ENCODE measurements around the gene PCDHGB4.

DNA sequence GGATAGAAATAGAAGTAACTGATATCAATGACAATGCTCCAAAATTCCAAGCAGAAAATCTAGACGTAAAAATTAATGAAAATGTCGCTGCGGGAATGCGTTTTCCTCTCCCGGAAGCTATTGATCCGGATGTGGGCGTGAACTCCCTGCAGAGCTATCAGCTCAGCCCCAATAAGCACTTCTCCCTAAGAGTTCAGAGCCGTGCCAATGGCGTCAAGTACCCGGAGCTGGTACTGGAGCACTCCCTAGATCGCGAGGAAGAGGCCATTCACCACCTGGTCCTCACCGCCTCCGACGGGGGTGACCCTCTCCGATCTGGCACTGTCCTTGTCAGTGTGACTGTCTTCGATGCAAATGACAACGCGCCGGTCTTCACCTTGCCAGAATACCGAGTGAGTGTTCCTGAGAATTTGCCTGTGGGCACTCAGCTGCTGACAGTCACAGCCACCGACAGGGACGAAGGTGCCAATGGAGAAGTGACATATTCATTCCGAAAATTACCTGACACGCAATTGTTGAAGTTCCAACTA, 26.1 kb downstream of the PCDHGB4 start:
- no peak for TF ChIP-seq EP300 (IDR thresholded peaks at IDR 0.05)
- TF ChIP-seq, protein P1, sequence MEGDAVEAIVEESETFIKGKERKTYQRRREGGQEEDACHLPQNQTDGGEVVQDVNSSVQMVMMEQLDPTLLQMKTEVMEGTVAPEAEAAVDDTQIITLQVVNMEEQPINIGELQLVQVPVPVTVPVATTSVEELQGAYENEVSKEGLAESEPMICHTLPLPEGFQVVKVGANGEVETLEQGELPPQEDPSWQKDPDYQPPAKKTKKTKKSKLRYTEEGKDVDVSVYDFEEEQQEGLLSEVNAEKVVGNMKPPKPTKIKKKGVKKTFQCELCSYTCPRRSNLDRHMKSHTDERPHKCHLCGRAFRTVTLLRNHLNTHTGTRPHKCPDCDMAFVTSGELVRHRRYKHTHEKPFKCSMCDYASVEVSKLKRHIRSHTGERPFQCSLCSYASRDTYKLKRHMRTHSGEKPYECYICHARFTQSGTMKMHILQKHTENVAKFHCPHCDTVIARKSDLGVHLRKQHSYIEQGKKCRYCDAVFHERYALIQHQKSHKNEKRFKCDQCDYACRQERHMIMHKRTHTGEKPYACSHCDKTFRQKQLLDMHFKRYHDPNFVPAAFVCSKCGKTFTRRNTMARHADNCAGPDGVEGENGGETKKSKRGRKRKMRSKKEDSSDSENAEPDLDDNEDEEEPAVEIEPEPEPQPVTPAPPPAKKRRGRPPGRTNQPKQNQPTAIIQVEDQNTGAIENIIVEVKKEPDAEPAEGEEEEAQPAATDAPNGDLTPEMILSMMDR (IDR thresholded peaks at IDR 0.05), result no peak
- no peak for TF ChIP-seq POLR2AphosphoS5 (IDR thresholded peaks at IDR 0.05)
- no peak for TF ChIP-seq POLR2A (IDR thresholded peaks at IDR 0.05)
